Measurements from ENCODE around the gene STAT1. TPM values are rescaled to one million over a fixed set of nuclear protein-coding genes. Genes with fewer than 3 reads are reported as not detected.

Gene STAT1
- total and polyA plus RNA-seq, 9 of the 15 experiments (the other 6 are each of a cell fraction or from before 2014, with no cell fraction given) = 8.7 to 34.4 (median 26.8) TPM

DNA sequence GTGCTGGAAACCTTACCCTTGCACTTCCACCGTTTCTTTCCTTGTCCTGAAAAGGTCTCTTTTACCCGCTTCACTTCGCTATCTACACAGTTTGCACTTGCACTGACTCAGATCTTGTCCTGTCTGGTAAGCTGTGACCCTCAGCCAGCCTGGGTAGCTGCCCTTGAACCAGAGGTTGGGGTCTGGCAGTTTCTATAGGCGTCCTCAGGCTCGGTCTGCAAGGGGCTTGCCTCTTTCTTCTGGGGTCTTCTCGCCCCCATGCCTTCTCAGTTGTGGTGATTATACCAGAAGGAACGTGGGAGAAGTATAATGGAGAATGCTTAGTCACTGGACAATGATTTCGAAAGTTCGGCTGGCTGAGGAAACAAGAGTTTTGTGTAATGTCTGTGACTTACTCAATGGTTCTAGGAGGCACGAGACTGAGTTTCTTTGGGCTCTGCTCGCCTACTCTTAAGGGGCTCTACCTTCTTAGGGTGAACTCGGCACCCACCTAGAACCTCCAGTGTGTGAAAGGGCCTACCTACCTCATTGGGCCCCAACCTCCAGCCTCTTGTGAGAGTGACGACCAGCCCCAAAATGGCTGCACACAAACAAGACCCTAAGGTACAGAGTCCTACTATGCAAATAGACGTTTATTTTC is 6.9 kb upstream of the STAT1 start (continued):
- TF ChIP-seq, protein P1, sequence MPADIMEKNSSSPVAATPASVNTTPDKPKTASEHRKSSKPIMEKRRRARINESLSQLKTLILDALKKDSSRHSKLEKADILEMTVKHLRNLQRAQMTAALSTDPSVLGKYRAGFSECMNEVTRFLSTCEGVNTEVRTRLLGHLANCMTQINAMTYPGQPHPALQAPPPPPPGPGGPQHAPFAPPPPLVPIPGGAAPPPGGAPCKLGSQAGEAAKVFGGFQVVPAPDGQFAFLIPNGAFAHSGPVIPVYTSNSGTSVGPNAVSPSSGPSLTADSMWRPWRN (IDR thresholded peaks at IDR 0.05; ENCODE audit: low read depth) = no peak
- TF ChIP-seq, protein P2, sequence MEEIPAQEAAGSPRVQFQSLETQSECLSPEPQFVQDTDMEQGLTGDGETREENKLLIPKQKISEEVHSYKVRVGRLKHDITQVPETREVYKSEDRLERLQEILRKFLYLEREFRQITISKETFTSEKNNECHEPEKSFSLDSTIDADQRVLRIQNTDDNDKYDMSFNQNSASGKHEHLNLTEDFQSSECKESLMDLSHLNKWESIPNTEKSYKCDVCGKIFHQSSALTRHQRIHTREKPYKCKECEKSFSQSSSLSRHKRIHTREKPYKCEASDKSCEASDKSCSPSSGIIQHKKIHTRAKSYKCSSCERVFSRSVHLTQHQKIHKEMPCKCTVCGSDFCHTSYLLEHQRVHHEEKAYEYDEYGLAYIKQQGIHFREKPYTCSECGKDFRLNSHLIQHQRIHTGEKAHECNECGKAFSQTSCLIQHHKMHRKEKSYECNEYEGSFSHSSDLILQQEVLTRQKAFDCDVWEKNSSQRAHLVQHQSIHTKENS (CRISPR knock-in tag; IDR thresholded peaks at IDR 0.05) = no peak
- TF ChIP-seq SMARCC2 (IDR thresholded peaks at IDR 0.05; ENCODE audit: low read depth) = no peak
- TF ChIP-seq, protein P3, sequence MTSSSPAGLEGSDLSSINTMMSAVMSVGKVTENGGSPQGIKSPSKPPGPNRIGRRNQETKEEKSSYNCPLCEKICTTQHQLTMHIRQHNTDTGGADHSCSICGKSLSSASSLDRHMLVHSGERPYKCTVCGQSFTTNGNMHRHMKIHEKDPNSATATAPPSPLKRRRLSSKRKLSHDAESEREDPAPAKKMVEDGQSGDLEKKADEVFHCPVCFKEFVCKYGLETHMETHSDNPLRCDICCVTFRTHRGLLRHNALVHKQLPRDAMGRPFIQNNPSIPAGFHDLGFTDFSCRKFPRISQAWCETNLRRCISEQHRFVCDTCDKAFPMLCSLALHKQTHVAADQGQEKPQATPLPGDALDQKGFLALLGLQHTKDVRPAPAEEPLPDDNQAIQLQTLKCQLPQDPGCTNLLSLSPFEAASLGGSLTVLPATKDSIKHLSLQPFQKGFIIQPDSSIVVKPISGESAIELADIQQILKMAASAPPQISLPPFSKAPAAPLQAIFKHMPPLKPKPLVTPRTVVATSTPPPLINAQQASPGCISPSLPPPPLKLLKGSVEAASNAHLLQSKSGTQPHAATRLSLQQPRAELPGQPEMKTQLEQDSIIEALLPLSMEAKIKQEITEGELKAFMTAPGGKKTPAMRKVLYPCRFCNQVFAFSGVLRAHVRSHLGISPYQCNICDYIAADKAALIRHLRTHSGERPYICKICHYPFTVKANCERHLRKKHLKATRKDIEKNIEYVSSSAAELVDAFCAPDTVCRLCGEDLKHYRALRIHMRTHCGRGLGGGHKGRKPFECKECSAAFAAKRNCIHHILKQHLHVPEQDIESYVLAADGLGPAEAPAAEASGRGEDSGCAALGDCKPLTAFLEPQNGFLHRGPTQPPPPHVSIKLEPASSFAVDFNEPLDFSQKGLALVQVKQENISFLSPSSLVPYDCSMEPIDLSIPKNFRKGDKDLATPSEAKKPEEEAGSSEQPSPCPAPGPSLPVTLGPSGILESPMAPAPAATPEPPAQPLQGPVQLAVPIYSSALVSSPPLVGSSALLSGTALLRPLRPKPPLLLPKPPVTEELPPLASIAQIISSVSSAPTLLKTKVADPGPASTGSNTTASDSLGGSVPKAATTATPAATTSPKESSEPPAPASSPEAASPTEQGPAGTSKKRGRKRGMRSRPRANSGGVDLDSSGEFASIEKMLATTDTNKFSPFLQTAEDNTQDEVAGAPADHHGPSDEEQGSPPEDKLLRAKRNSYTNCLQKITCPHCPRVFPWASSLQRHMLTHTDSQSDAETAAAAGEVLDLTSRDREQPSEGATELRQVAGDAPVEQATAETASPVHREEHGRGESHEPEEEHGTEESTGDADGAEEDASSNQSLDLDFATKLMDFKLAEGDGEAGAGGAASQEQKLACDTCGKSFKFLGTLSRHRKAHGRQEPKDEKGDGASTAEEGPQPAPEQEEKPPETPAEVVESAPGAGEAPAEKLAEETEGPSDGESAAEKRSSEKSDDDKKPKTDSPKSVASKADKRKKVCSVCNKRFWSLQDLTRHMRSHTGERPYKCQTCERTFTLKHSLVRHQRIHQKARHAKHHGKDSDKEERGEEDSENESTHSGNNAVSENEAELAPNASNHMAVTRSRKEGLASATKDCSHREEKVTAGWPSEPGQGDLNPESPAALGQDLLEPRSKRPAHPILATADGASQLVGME (CRISPR knock-in tag; IDR thresholded peaks at IDR 0.05) = no peak
- no peak for TF ChIP-seq ZNF778 (CRISPR knock-in tag; IDR thresholded peaks at IDR 0.05)
- TF ChIP-seq ZNF384 (IDR thresholded peaks at IDR 0.05; ENCODE audit: low read depth, low read length) = no peak
- no peak for TF ChIP-seq IRF2 (CRISPR knock-in tag; IDR thresholded peaks at IDR 0.05)
- no peak for TF ChIP-seq TBL1XR1 (IDR thresholded peaks at IDR 0.05; ENCODE audit: low read length in 2 of 2)
- no peak for TF ChIP-seq DACH1 (IDR thresholded peaks at IDR 0.05; ENCODE audit: partially characterized antibody)
- TF ChIP-seq CAMTA2 (CRISPR knock-in tag; conservative IDR thresholded peaks at IDR 0.05) = no peak
- TF ChIP-seq NCOA4 (IDR thresholded peaks at IDR 0.05; ENCODE audit: partially characterized antibody) = no peak
- no peak for TF ChIP-seq PHB2 (IDR thresholded peaks at IDR 0.05; ENCODE audit: low read depth)
- no peak for TF ChIP-seq CBX1 (IDR thresholded peaks at IDR 0.05; ENCODE audit: low read depth)
- TF ChIP-seq, protein P4, sequence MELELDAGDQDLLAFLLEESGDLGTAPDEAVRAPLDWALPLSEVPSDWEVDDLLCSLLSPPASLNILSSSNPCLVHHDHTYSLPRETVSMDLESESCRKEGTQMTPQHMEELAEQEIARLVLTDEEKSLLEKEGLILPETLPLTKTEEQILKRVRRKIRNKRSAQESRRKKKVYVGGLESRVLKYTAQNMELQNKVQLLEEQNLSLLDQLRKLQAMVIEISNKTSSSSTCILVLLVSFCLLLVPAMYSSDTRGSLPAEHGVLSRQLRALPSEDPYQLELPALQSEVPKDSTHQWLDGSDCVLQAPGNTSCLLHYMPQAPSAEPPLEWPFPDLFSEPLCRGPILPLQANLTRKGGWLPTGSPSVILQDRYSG (tag; conservative IDR thresholded peaks at IDR 0.05; ENCODE audit: low read depth) = peak; percentile 75
- TF ChIP-seq ZNF175 (CRISPR knock-in tag; IDR thresholded peaks at IDR 0.05; ENCODE audit: low read depth) = no peak
- no peak for TF ChIP-seq CREM (IDR thresholded peaks at IDR 0.05; ENCODE audit: low read depth)
- TF ChIP-seq JUND (IDR thresholded peaks at IDR 0.05; ENCODE audit: borderline replicate concordance, low read depth, low read length) = no peak
- TF ChIP-seq JUND (tag; IDR thresholded peaks at IDR 0.05; ENCODE audit: borderline replicate concordance, low read depth, low read length) = 0 out of 3 replicates have a peak, but pooled peaks have one; percentile 24
- no peak for TF ChIP-seq KLF10 (CRISPR knock-in tag; IDR thresholded peaks at IDR 0.05)
- no peak for TF ChIP-seq ZNF830 (CRISPR knock-in tag; IDR thresholded peaks at IDR 0.05)

All from K562 (cell line).